Lower lobe of right lung (tissue), 2 donors: ENCODE results near the gene CHMP4B. TPM values are rescaled to one million over a fixed set of nuclear protein-coding genes. Genes with fewer than 3 reads are reported as not detected.
A peak's percentile ranks its signal among the peaks of the same experiment; 100 is the strongest.

Source experiments
- ATAC-seq, 2 donors: fragments of 200-7000 bp; cut with Tn5 transposase; one replicate each; pipeline ENCODE4 v1.9.1; 2020 to 2022; ENCODE audit warnings: mild to moderate bottlenecking in 2 of 2, moderate library complexity in 2 of 2
- DNase-seq: peaks from one replicate; pipeline ENCODE4 v3.0.0-alpha.2; 2020
- H3K27ac ChIP-seq: fragments of 200-600 bp; one replicate; pipeline ENCODE4 v1.8.0; 2022
- H3K27me3 ChIP-seq: fragments of 200-600 bp; one replicate; pipeline ENCODE4 v1.8.0; 2022; ENCODE audit warnings: low read depth
- H3K36me3 ChIP-seq: fragments of 200-600 bp; one replicate; pipeline ENCODE4 v1.8.0; 2022; ENCODE audit warnings: mild to moderate bottlenecking
- H3K4me1 ChIP-seq: fragments of 200-600 bp; one replicate; pipeline ENCODE4 v1.8.0; 2022
- H3K4me3 ChIP-seq: fragments of 200-600 bp; one replicate; pipeline ENCODE4 v1.8.0; 2022; ENCODE audit warnings: mild to moderate bottlenecking
- H3K9me3 ChIP-seq: fragments of 200-600 bp; one replicate; pipeline ENCODE4 v1.8.0; 2022
- intact Hi-C: fragments of 100-400 bp; cut with DNase I; formaldehyde crosslinking; loops from one replicate; pipeline ENCODE4 v1.11.0; 2022
- total RNA-seq: library from RNA; stranded (reverse); fragmentation: NEBNext Ultra II Directional; extraction: Animal tissue kit (Norgen Biotek cat#: 25700); gene quantifications from one replicate; pipeline ENCODE4 v1.2.1, GENCODE V29; 2021
- TF ChIP-seq, protein P1 (sequence below): fragments of 200-600 bp; IDR thresholded peaks from one replicate; pipeline ENCODE4 v1.8.0; 2022; ENCODE audit warnings: antibody characterized with exemption, mild to moderate bottlenecking
- donor health status: DM: no; HTN: yes; CAD: no; lungs with severe emphysema.

CHMP4B gene
- total RNA-seq, 1 donor from 2014 or later, result 91.2 TPM

DNA sequence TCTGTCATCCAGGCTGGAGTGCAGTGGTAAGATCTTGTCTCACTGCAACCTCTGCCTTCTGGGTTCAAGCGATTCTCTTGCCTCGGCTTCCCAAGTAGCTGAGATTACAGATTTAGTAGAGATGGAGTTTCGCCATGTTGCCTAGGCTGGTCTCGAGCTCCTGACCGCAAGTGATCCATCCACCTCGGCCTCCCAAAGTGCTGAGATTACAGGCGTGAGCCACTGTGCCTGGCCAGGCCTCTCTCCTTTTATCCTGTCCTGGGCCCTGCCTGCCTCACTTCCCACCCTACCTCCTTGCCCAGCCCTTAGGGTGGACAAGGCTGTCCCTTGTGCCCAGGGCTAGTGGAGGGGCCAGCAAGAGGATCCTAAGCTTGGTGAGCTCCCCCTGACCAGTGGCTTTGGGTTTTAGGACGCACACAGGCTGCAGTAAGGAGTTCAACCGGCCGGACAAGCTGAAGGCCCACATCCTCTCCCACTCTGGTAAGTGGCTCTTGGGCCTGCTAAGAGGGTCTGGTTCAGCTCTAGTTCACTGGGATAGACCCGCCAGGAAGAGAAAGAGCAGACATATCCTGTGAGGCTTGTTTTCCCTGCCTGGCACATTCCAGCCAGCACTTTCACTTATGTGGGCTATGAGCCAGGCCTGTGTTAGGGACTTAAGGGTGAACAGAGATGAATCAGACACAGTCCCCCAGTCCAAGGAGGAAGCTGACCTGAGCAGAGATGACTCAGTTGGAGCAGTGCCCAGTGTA lies 21.9 kb upstream of the CHMP4B start:
- Histone ChIP-seq H3K27ac (peak overlapping the region; percentile 64), H3K9me3 (no peaks in the 10 kb centered on the region), H3K36me3 (peaks cover 4% of the 10 kb centered on the region), H3K27me3 (no peaks in the 10 kb centered on the region), H3K4me1 (peaks cover 31% of the 10 kb centered on the region), H3K4me3 (no peak overlapping the region)
- TF ChIP-seq, protein P1, sequence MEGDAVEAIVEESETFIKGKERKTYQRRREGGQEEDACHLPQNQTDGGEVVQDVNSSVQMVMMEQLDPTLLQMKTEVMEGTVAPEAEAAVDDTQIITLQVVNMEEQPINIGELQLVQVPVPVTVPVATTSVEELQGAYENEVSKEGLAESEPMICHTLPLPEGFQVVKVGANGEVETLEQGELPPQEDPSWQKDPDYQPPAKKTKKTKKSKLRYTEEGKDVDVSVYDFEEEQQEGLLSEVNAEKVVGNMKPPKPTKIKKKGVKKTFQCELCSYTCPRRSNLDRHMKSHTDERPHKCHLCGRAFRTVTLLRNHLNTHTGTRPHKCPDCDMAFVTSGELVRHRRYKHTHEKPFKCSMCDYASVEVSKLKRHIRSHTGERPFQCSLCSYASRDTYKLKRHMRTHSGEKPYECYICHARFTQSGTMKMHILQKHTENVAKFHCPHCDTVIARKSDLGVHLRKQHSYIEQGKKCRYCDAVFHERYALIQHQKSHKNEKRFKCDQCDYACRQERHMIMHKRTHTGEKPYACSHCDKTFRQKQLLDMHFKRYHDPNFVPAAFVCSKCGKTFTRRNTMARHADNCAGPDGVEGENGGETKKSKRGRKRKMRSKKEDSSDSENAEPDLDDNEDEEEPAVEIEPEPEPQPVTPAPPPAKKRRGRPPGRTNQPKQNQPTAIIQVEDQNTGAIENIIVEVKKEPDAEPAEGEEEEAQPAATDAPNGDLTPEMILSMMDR, result no peak
- intact Hi-C loops, result no loop called here
- DNase-seq, result peak; percentile 67
- ATAC-seq, result peak; percentile 90 to 92

DNA sequence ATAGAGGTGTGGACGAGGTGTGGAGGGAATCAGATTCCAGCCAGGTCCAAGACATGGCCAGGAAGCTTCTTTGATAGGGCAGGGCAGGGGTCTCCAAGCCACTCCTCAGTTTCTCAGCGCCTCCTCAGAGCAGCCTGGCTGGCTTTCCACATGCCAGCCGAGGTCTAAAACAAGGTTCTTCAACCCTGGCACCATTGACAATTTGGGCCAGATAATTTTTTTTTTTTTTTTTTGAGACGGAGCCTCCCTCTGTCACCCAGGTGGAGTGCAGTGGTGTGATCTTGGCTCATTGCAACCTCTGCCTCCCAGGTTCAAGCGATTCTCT lies 21.3 kb upstream of the CHMP4B start:
- intact Hi-C loops, result no loop called here
- Histone ChIP-seq H3K36me3 (peaks cover 4% of the 10 kb centered on the region), H3K4me1 (peaks cover 31% of the 10 kb centered on the region), H3K9me3 (no peaks in the 10 kb centered on the region), H3K27me3 (no peaks in the 10 kb centered on the region), H3K27ac (peak overlapping the region; percentile 64), H3K4me3 (no peak overlapping the region)
- TF ChIP-seq, protein P1, result no peak
- DNase-seq (no peak), ATAC-seq (no peak)

DNA sequence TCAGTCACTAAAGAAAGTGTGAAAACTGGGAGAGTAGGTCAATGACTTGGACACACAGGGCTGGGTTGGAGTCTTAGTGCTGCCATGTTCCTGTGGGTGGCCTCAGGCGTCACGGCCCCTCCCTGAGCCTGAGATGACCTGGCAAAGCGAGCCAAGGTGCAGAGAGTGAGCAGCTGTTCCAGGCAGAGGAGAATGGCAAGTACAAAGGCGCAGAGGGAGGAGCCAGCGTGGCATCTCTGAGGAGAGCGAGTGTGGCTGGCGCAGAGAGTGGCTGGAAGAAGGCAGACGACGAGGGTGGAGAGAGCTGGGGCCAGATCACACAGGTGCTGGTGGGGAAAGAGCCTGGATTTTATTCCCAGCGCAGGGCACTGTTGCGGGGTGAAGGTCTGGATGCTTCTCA lies 20.6 kb upstream of the CHMP4B start:
- H3K36me3 ChIP-seq, result peaks cover 4% of the 10 kb centered on the region
- no peak overlapping the region for H3K4me3 ChIP-seq
- no peak for DNase-seq
- peak overlapping the region; percentile 64 for H3K27ac ChIP-seq
- no peaks in the 10 kb centered on the region for H3K27me3 ChIP-seq
- TF ChIP-seq, protein P1, result no peak
- intact Hi-C loops, result no loop called here
- peaks cover 31% of the 10 kb centered on the region for H3K4me1 ChIP-seq
- H3K9me3 ChIP-seq, result no peaks in the 10 kb centered on the region
- ATAC-seq, result peak; percentile 35 to 46

DNA sequence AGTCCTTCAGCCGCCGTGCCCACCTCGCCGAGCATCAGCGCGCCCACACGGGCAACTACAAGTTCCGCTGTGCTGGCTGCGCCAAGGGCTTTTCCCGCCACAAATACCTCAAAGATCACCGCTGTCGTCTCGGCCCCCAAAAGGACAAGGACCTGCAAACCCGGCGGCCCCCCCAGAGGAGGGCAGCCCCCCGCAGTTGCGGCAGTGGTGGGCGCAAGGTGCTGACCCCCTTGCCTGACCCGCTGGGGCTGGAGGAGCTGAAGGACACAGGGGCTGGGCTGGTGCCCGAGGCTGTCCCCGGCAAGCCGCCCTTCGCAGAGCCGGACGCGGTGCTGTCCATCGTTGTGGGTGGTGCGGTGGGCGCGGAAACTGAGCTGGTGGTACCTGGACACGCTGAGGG lies 20.1 kb upstream of the CHMP4B start:
- ATAC-seq (no peak), DNase-seq (no peak)
- Histone ChIP-seq H3K27ac (no peak overlapping the region), H3K27me3 (no peaks in the 10 kb centered on the region), H3K4me1 (peaks cover 33% of the 10 kb centered on the region), H3K9me3 (no peaks in the 10 kb centered on the region), H3K36me3 (peaks cover 4% of the 10 kb centered on the region), H3K4me3 (no peak overlapping the region)
- intact Hi-C loops, result no loop called here
- TF ChIP-seq, protein P1, result no peak

DNA sequence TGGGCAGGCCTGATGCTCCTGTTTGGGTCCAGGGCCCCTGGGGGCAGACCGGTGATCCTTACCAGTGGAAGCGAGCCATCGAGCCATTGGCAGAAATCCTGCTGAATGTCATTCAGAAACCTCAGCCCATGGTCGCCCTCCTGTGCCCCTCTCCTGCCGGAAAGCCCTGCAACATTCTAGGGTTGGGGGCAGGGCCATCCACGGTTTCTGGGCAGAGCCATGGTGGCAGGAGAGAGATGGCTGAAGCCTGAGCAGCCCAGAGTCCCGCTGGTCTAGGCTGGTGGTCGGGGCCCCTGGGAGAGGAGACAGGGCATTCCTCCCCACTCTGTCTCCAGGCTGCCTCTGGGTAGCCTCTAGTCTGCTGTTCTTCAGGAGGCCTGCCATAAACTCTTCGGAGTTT lies 19.6 kb upstream of the CHMP4B start:
- Histone ChIP-seq H3K27me3 (no peaks in the 10 kb centered on the region), H3K4me3 (no peak overlapping the region), H3K27ac (no peak overlapping the region), H3K4me1 (peaks cover 38% of the 10 kb centered on the region), H3K36me3 (peaks cover 4% of the 10 kb centered on the region), H3K9me3 (no peaks in the 10 kb centered on the region)
- TF ChIP-seq, protein P1, result no peak
- DNase-seq (no peak), ATAC-seq (no peak)
- intact Hi-C loops, result no loop called here
